Occipital lobe (tissue), 2 donors: ENCODE measurements around the gene FLNA. TPM values are rescaled to one million over a fixed set of nuclear protein-coding genes. Genes with fewer than 3 reads are reported as not detected.

ENCODE experiments used
- DNase-seq: peaks from one replicate; lab custom pipeline; 2025; lab: John Stamatoyannopoulos, UW
- total RNA-seq: library from RNA; depleted of rRNA; stranded (reverse); fragments of >200 nt; gene quantifications from one replicate; pipeline ENCODE4 v1.2.3, GENCODE V29; 2014

FLNA gene
- total RNA-seq, 1 donor from 2014 or later: 73.0 TPM

- DNase-seq: no peak
These were observed 696 bp upstream of the FLNA start for GRCh38 chrX:154375156-154375504.

GRCh38 chrX:154373340-154374306, 811 bp downstream of the FLNA start:
- DNase-seq: peak; percentile 36

GRCh38 chrX:154372612-154373022, 1.8 kb downstream of the FLNA start:
- no peak for DNase-seq

GRCh38 chrX:154371789-154372300, 2.6 kb downstream of the FLNA start:
- no peak for DNase-seq

- DNase-seq: peak; percentile 87
These were observed 3.2 kb downstream of the FLNA start for GRCh38 chrX:154371017-154371788.

- no peak for DNase-seq
These were observed 4.0 kb downstream of the FLNA start for GRCh38 chrX:154370300-154371016.

GRCh38 chrX:154369449-154370299, 4.8 kb downstream of the FLNA start:
- DNase-seq: peak; percentile 25

GRCh38 chrX:154368630-154369448, 5.6 kb downstream of the FLNA start:
- DNase-seq: no peak

- no peak for DNase-seq
These were observed 6.7 kb downstream of the FLNA start for GRCh38 chrX:154367474-154368308.

GRCh38 chrX:154366666-154367055, 7.8 kb downstream of the FLNA start:
- peak; percentile 15 for DNase-seq

GRCh38 chrX:154365997-154366665, 8.3 kb downstream of the FLNA start:
- DNase-seq: no peak

GRCh38 chrX:154365052-154365600, 9.3 kb downstream of the FLNA start:
- DNase-seq: no peak

GRCh38 chrX:154363706-154364439, 10.6 kb downstream of the FLNA start:
- DNase-seq: no peak

- no peak for DNase-seq
These were observed 12.2 kb downstream of the FLNA start for GRCh38 chrX:154362085-154362742.

- no peak for DNase-seq
These were observed 14.2 kb downstream of the FLNA start for GRCh38 chrX:154360155-154360713.
